IMR-90 (cell line): ENCODE results near the gene GCC2. TPM values are rescaled to one million over a fixed set of nuclear protein-coding genes. Genes with fewer than 3 reads are reported as not detected.

Source experiments
- ATAC-seq: fragments of 200-7000 bp; cut with Tn5 transposase; 2 replicates; pipeline ENCODE4 v1.9.1; 2020; ENCODE audit warnings: low read depth, mild to moderate bottlenecking, moderate library complexity
- BruUV-seq: library from RNA; stranded (reverse); fragments of 400-500 nt; replicated peaks from 2 replicates; lab custom pipeline; 2021; lab: Mats Ljungman, UMichigan
- CTCF ChIA-PET: fragments of 300-600 bp; formaldehyde crosslinking; extraction: SDS; loops from one replicate; lab custom pipeline; 2021; ENCODE audit warnings: antibody characterized with exemption; lab: Yijun Ruan, JAX
- POLR2A ChIA-PET: fragments of 300-600 bp; sonication (Branson Sonifier 250); formaldehyde crosslinking; loops from one replicate; lab custom pipeline; 2022; ENCODE audit warnings: antibody characterized with exemption; ENCODE audit not compliant: unreplicated experiment; lab: Charles Lee
- DNase-seq: peaks from one replicate; pipeline ENCODE4 v3.0.0; 2013
- H2AFZ ChIP-seq: replicated peaks from 2 replicates; pipeline ENCODE3; 2013; ENCODE audit warnings: low read length, mild to moderate bottlenecking; ENCODE audit not compliant: poor library complexity
- H2AK5ac ChIP-seq: 2 replicates; pipeline ENCODE4 v1.6.1; 2013; ENCODE audit warnings: low read depth, low read length, inconsistent platforms
- H2AK9ac ChIP-seq: replicated peaks from 2 replicates; pipeline ENCODE3; 2013; ENCODE audit warnings: mild to moderate bottlenecking, low read depth, low read length, moderate library complexity; ENCODE audit not compliant: poor library complexity
- H2BK120ac ChIP-seq: 2 replicates; pipeline ENCODE4 v1.6.1; 2013; ENCODE audit warnings: low read depth, low read length, inconsistent platforms
- H2BK15ac ChIP-seq: 3 replicates; pipeline ENCODE4 v1.6.1; 2013; ENCODE audit warnings: low read depth, low read length, inconsistent platforms
- H2BK20ac ChIP-seq: 2 replicates; pipeline ENCODE4 v1.6.1; 2013; ENCODE audit warnings: low read depth, mild to moderate bottlenecking, inconsistent platforms, low read length, moderate library complexity
- H2BK5ac ChIP-seq: 2 replicates; pipeline ENCODE4 v1.6.1; 2013; ENCODE audit warnings: mild to moderate bottlenecking, low read depth, low read length, inconsistent platforms; ENCODE audit not compliant: poor library complexity, severe bottlenecking
- H3K14ac ChIP-seq: replicated peaks from 2 replicates; pipeline ENCODE4 v1.6.1; 2013; ENCODE audit warnings: low read depth, low read length, inconsistent platforms
- H3K18ac ChIP-seq: 2 replicates; pipeline ENCODE4 v1.6.1; 2013; ENCODE audit warnings: low read depth, low read length, control low read depth
- H3K23ac ChIP-seq: 2 replicates; pipeline ENCODE4 v1.6.1; 2013; ENCODE audit warnings: low read depth, low read length, inconsistent platforms
- H3K27ac ChIP-seq: 2 replicates; pipeline ENCODE4 v1.5.1; 2013; ENCODE audit warnings: mild to moderate bottlenecking, control low read depth, low read length; ENCODE audit not compliant: insufficient read depth
- H3K27me3 ChIP-seq: 2 replicates; pipeline ENCODE4 v1.6.1; 2013; ENCODE audit warnings: low read length; ENCODE audit not compliant: control insufficient read depth, insufficient read depth
- H3K36me3 ChIP-seq: 2 replicates; pipeline ENCODE4 v1.6.1; 2013; ENCODE audit warnings: low read length, mixed read lengths; ENCODE audit not compliant: control insufficient read depth, insufficient read depth
- H3K4ac ChIP-seq: 2 replicates; pipeline ENCODE4 v1.6.1; 2013; ENCODE audit warnings: low read depth, low read length, inconsistent platforms
- H3K4me1 ChIP-seq: 2 replicates; pipeline ENCODE4 v1.6.1; 2013; ENCODE audit warnings: low read length, mixed read lengths; ENCODE audit not compliant: control insufficient read depth, insufficient read depth
- H3K4me2 ChIP-seq: 2 replicates; pipeline ENCODE4 v1.6.1; 2013; ENCODE audit warnings: low read depth, mild to moderate bottlenecking, control low read depth, low read length, moderate library complexity
- H3K4me3 ChIP-seq: 2 replicates; pipeline ENCODE4 v1.5.1; 2013; ENCODE audit warnings: low read depth, mild to moderate bottlenecking, control low read depth, low read length, moderate library complexity; ENCODE audit not compliant: insufficient read depth
- H3K56ac ChIP-seq: 2 replicates; pipeline ENCODE4 v1.6.1; 2013; ENCODE audit warnings: low read length, inconsistent platforms; ENCODE audit not compliant: insufficient read depth; ENCODE audit errors: extremely low read depth
- H3K79me1 ChIP-seq, 2 experiments: 2 replicates each; pipeline ENCODE4 v1.6.1; 2013; ENCODE audit warnings: low read length in 2 of 2, inconsistent platforms in 1 of 2, low read depth in 1 of 2
- H3K9ac ChIP-seq: 2 replicates; pipeline ENCODE4 v1.6.1; 2013; ENCODE audit warnings: low read depth, low read length, control low read depth
- H3K9me1 ChIP-seq: 2 replicates; pipeline ENCODE4 v1.6.1; 2013; ENCODE audit warnings: low read length, inconsistent platforms; ENCODE audit not compliant: insufficient read depth
- H3K9me3 ChIP-seq: 2 replicates; pipeline ENCODE4 v1.6.1; 2013; ENCODE audit warnings: low read length; ENCODE audit not compliant: control insufficient read depth, insufficient read depth
- H4K20me1 ChIP-seq: 2 replicates; pipeline ENCODE4 v1.6.1; 2013; ENCODE audit warnings: low read length, inconsistent platforms; ENCODE audit not compliant: insufficient read depth
- H4K5ac ChIP-seq: 2 replicates; pipeline ENCODE4 v1.6.1; 2013; ENCODE audit warnings: mild to moderate bottlenecking, low read depth, low read length, control low read depth
- H4K8ac ChIP-seq, 2 experiments: 2 replicates each; pipeline ENCODE4 v1.6.1; 2013; ENCODE audit warnings: low read depth in 2 of 2, low read length in 2 of 2, control low read depth in 1 of 2, inconsistent platforms in 1 of 2
- H4K91ac ChIP-seq: 2 replicates; pipeline ENCODE4 v1.6.1; 2013; ENCODE audit warnings: low read depth, low read length, inconsistent platforms; ENCODE audit not compliant: insufficient read depth
- BHLHE40 ChIP-seq: fragments of 150-350 bp; IDR thresholded peaks from 2 replicates; pipeline ENCODE4 v1.6.1; 2016; ENCODE audit warnings: mild to moderate bottlenecking, low read depth, low read length
- CEBPB ChIP-seq: IDR thresholded peaks from 2 replicates; pipeline ENCODE4 v1.6.1; 2012; ENCODE audit warnings: low read depth, low read length, improper control_type of control experiment
- CHD1 ChIP-seq: IDR thresholded peaks from 2 replicates; pipeline ENCODE4 v1.6.1; 2012; ENCODE audit warnings: low read depth, low read length, improper control_type of control experiment
- CTCF ChIP-seq: conservative IDR thresholded peaks from 2 replicates; pipeline ENCODE4 v1.5.1; 2012; ENCODE audit warnings: mild to moderate bottlenecking, low read depth, low read length, improper control_type of control experiment
- ELK1 ChIP-seq: fragments of 150-350 bp; IDR thresholded peaks from 2 replicates; pipeline ENCODE4 v1.6.1; 2016; ENCODE audit warnings: low read depth, mild to moderate bottlenecking, low read length, moderate library complexity, borderline replicate concordance
- FOS ChIP-seq: fragments of 150-350 bp; IDR thresholded peaks from 2 replicates; pipeline ENCODE4 v1.6.1; 2016; ENCODE audit warnings: low read depth, low read length
- MAFK ChIP-seq: IDR thresholded peaks from 2 replicates; pipeline ENCODE4 v1.6.1; 2012; ENCODE audit warnings: low read depth, low read length, improper control_type of control experiment
- MAZ ChIP-seq: IDR thresholded peaks from 2 replicates; pipeline ENCODE4 v1.6.1; 2012; ENCODE audit warnings: low read depth, mild to moderate bottlenecking, low read length, improper control_type of control experiment, moderate library complexity, borderline replicate concordance
- MXI1 ChIP-seq: IDR thresholded peaks from 2 replicates; pipeline ENCODE4 v1.6.1; 2012; ENCODE audit warnings: low read depth, mild to moderate bottlenecking, low read length, moderate library complexity, borderline replicate concordance
- NFE2L2 ChIP-seq: fragments of 150-350 bp; IDR thresholded peaks from 2 replicates; pipeline ENCODE4 v1.6.1; 2016; ENCODE audit warnings: low read depth, mild to moderate bottlenecking, low read length
- POLR2A ChIP-seq: IDR thresholded peaks from 2 replicates; pipeline ENCODE4 v1.6.1; 2012; ENCODE audit warnings: mild to moderate bottlenecking, low read depth, low read length
- RAD21 ChIP-seq: IDR thresholded peaks from 2 replicates; pipeline ENCODE4 v1.6.1; 2012; ENCODE audit warnings: low read length, improper control_type of control experiment
- RCOR1 ChIP-seq: IDR thresholded peaks from 2 replicates; pipeline ENCODE4 v1.6.1; 2012; ENCODE audit warnings: mild to moderate bottlenecking, low read length, improper control_type of control experiment; ENCODE audit not compliant: insufficient replicate concordance
- RFX5 ChIP-seq: IDR thresholded peaks from 2 replicates; pipeline ENCODE4 v1.8.0; 2012; ENCODE audit warnings: low read depth, mild to moderate bottlenecking, low read length, moderate library complexity
- SMC3 ChIP-seq: fragments of 150-350 bp; IDR thresholded peaks from 2 replicates; pipeline ENCODE4 v1.6.1; 2016; ENCODE audit warnings: low read depth, mild to moderate bottlenecking, antibody characterized with exemption, low read length, moderate library complexity
- USF2 ChIP-seq: fragments of 150-350 bp; IDR thresholded peaks from 2 replicates; pipeline ENCODE4 v1.6.1; 2017; ENCODE audit warnings: mild to moderate bottlenecking, antibody characterized with exemption, low read length, low read depth
- WGBS, 2 experiments: methylation state at CpG; one replicate each; pipeline versions ENCODE4 v1.1.5 to v1.1.7; 2013; ENCODE audit warnings: missing lambda C conversion rate in 2 of 2; ENCODE audit not compliant: insufficient read length in 1 of 2; ENCODE audit errors: extremely low coverage in 2 of 2; 5-methylcytosine and 5-hydroxymethylcytosine counted together
- dilution Hi-C: fragments of 300-500 bp; cut with HindIII; formaldehyde crosslinking; loops from one replicate; pipeline ENCODE4 v1.14.3; 2018; ENCODE audit warnings: low sequenced_read_pairs; ENCODE audit not compliant: unreplicated experiment
- in situ Hi-C: fragments of 300-500 bp; cut with MboI; formaldehyde crosslinking; loops from 3 replicates; pipeline ENCODE4 v1.14.3; 2019; ENCODE audit warnings: low sequenced_read_pairs, inconsistent platforms, mixed read lengths
- intact Hi-C: fragments of 100-400 bp; cut with micrococcal nuclease; formaldehyde crosslinking; loops from 2 replicates; pipeline ENCODE4 v1.10.0; 2022
- polyA plus RNA-seq, 3 experiments: library from polyadenylated mRNA; depleted of rRNA; stranded (reverse); fragments of >200 nt; gene quantifications; 2 replicates each; pipeline ENCODE4 v1.2.3, GENCODE V29; 2012; ENCODE audit warnings: low replicate concordance in 1 of 3
- total RNA-seq: library from RNA; depleted of rRNA; stranded (reverse); fragments of >200 nt; gene quantifications from 2 replicates; pipeline ENCODE4 v1.2.3, GENCODE V29; 2012

GCC2 gene
- total and polyA plus RNA-seq, 2 of the 4 experiments (the other 2 are of a cell fraction), result 6.4 to 8.6 TPM

GRCh38 chr2:108404784-108405397, 44.1 kb upstream of the GCC2 start:
- H2BK20ac ChIP-seq, result 0 out of 2 replicates have a peak overlapping the region, but pooled peaks have one; percentile 1
- no peak overlapping the region for H3K4ac ChIP-seq
- intact Hi-C loops, result no loop called here
- no peak overlapping the region for H2AK9ac ChIP-seq
- TF ChIP-seq MXI1, result no peak
- no peak for TF ChIP-seq ELK1
- TF ChIP-seq MAFK, result no peak
- no peak for TF ChIP-seq MAZ
- TF ChIP-seq USF2, result no peak
- no peak for TF ChIP-seq RFX5
- TF ChIP-seq NFE2L2, result no peak
- no peak for TF ChIP-seq CEBPB
- TF ChIP-seq RCOR1, result no peak
- no peak for TF ChIP-seq POLR2A
- TF ChIP-seq BHLHE40, result no peak
- no peak for TF ChIP-seq CTCF
- no peak for TF ChIP-seq CHD1
- TF ChIP-seq RAD21, result no peak
- no peak for TF ChIP-seq SMC3
- no peak for TF ChIP-seq FOS
- no peaks in the 10 kb centered on the region for H4K20me1 ChIP-seq
- no peaks in the 10 kb centered on the region for H3K27me3 ChIP-seq
- no peak overlapping the region for H3K18ac ChIP-seq
- H3K9me3 ChIP-seq, result peaks cover 11% of the 10 kb centered on the region
- no peak overlapping the region for H2AFZ ChIP-seq
- H2BK15ac ChIP-seq, result no peak overlapping the region
- no peak overlapping the region for H2BK5ac ChIP-seq
- 67% methylated on average over 1 of the region's 4 CpGs; no CpG with 5 or more reads in 1 of the 2 experiments for WGBS, 2 experiments
- H3K4me3 ChIP-seq, result no peak overlapping the region
- DNase-seq (no peak), ATAC-seq (no peak)
- no peaks in the 10 kb centered on the region for H3K36me3 ChIP-seq
- BruUV-seq, result no TSS peak
- no peak overlapping the region for H2BK120ac ChIP-seq
- H3K27ac ChIP-seq, result no peak overlapping the region
- H4K8ac ChIP-seq, result no peak overlapping the region
- ChIA-PET POLR2A (no interaction called here), CTCF (no interaction called here)
- H3K9me1 ChIP-seq, result peaks cover 7% of the 10 kb centered on the region
- no peak overlapping the region for H4K91ac ChIP-seq
- 0 out of 2 replicates have a peak overlapping the region, but pooled peaks have one; percentile 10 for H2AK5ac ChIP-seq
- H4K5ac ChIP-seq, result no peak overlapping the region
- H3K79me1 ChIP-seq, result no peaks in the 10 kb centered on the region
- no peak overlapping the region for H3K14ac ChIP-seq
- H3K23ac ChIP-seq, result no peak overlapping the region
- H3K4me2 ChIP-seq, result no peak overlapping the region
- in situ Hi-C loops, result no loop called here
- peaks cover 11% of the 10 kb centered on the region for H3K4me1 ChIP-seq
- no peak overlapping the region for H3K56ac ChIP-seq
- H3K9ac ChIP-seq, result no peak overlapping the region
- dilution Hi-C loops, result no loop called here
